HL-60 (cell line): ENCODE results near the gene ENTPD2.

Source experiments
- POLR2AphosphoS5 ChIP-seq: IDR thresholded peaks from 2 replicates; pipeline ENCODE4 v1.6.1; 2012; ENCODE audit warnings: low read depth
- TF ChIP-seq, protein P1 (sequence below): IDR thresholded peaks from one replicate; pipeline ENCODE4 v1.5.1; 2011; ENCODE audit warnings: low read length, control low read depth, inconsistent platforms; ENCODE audit not compliant: insufficient read depth

GRCh38 chr9:137096785-137097546, 43.1 kb upstream of the ENTPD2 start:
- TF ChIP-seq, protein P1, sequence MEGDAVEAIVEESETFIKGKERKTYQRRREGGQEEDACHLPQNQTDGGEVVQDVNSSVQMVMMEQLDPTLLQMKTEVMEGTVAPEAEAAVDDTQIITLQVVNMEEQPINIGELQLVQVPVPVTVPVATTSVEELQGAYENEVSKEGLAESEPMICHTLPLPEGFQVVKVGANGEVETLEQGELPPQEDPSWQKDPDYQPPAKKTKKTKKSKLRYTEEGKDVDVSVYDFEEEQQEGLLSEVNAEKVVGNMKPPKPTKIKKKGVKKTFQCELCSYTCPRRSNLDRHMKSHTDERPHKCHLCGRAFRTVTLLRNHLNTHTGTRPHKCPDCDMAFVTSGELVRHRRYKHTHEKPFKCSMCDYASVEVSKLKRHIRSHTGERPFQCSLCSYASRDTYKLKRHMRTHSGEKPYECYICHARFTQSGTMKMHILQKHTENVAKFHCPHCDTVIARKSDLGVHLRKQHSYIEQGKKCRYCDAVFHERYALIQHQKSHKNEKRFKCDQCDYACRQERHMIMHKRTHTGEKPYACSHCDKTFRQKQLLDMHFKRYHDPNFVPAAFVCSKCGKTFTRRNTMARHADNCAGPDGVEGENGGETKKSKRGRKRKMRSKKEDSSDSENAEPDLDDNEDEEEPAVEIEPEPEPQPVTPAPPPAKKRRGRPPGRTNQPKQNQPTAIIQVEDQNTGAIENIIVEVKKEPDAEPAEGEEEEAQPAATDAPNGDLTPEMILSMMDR: no peak
- no peak for TF ChIP-seq POLR2AphosphoS5
